Measurements from ENCODE around the gene EML1.
"Not testable (repeated sequence)": the region's sequence is repeated elsewhere in the genome, so short reads cannot be mapped to it uniquely, and the experiment has no call there.

Gene EML1

GRCh38 chr14:99938376-99938775 is 145.2 kb downstream of the EML1 start:
- DNase-seq (ENCODE audit: low spot score) = no peak

DNA sequence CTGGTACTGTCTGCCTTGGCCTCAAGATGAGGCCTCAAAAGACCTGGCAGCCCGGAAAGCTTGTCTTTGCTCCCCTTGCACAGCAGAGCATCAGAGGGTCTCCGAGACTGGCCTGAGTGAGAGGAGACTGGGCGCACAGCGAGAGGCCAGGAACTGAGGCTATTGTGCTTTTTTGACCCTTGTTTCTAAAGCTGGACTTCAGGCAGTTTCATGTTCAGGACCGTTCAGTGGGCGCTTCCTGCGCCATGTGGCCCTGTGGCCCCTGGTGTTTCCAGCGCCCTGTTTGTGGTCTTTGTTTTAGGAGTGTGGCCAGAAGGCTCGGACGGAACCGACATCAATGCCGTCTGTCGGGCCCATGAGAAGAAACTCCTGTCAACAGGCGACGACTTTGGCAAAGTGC is 145.7 kb downstream of the EML1 start:
- no peak for DNase-seq (ENCODE audit: low spot score)

- no peak for DNase-seq (ENCODE audit: low spot score)
Measured at GRCh38 chr14:99939421-99939820, 146.2 kb downstream of the EML1 start.

DNA sequence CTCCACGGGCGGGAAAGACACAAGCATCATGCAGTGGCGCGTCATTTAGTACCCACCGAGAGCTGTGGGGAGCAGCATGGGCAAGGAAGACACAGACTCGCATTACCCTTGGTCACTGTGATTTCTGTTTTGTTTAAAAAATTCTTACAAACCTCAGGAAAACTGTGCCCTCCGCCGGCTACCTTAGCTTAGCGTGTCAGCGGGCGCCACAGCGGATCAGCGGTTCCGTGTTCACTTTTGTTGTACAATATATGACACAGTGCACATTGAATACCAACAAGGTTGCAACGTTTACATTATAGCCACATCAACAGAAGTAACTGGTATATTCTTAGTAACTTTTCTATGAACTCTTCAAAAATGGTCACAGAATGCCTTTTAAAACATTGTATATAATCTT is 146.9 kb downstream of the EML1 start:
- no peak for DNase-seq (ENCODE audit: low spot score)

DNA sequence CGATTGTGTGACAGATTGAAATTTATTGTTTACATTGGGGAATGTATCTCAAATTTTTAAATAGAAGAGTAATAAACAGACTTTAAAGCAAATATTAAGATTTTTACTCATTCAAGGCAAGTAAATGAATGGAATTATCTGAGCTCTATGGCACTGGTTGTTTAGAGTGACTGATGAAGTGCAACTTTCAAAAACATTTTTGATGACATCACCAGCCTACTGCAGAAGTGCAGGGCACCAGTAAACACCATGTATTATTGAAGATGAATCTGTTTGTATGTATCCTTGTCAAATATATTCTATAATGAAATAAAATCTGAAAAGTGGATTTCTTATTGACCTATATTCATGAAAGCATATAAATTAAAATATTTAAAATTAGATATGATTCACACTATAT is 148.0 kb downstream of the EML1 start:
- no peak for DNase-seq (ENCODE audit: low spot score)

DNA sequence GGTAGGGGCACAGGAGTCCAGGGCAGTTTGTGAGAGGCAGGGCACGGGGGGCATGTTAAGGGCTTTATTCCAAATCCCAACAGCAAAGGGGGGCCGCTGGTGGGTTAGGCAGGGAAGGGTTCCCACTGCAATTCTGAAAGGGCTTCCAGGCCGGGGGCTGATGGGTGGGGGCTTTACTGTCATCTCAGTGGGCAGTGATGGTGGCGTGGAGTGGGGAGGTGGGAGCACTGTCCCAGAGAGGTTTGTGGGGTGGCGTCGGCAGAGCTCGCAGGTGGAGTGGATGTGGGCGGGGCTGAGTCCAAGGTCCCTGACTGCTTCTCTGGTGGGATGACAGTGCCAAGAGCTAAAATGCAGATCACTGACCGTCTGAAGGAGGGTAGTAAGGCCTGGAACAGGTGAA is 150.4 kb downstream of the EML1 start:
- no peak for DNase-seq (ENCODE audit: low spot score)

- no peak for DNase-seq (ENCODE audit: low spot score)
Measured at GRCh38 chr14:99944241-99944651, 151.0 kb downstream of the EML1 start.

GRCh38 chr14:99945732-99946651 is 152.8 kb downstream of the EML1 start:
- no peak for DNase-seq (ENCODE audit: low spot score)

GRCh38 chr14:99946652-99947489 is 153.7 kb downstream of the EML1 start:
- DNase-seq (ENCODE audit: low spot score) = peak; percentile 69

- no peak for DNase-seq (ENCODE audit: low spot score)
Measured at GRCh38 chr14:99947695-99948094, 154.5 kb downstream of the EML1 start.

- not testable (repeated sequence) for DNase-seq (ENCODE audit: low spot score)
Measured at GRCh38 chr14:99949011-99949732, 156.0 kb downstream of the EML1 start.

GRCh38 chr14:99950181-99950580 is 157.0 kb downstream of the EML1 start:
- DNase-seq (ENCODE audit: low spot score) = peak; percentile 42

DNA sequence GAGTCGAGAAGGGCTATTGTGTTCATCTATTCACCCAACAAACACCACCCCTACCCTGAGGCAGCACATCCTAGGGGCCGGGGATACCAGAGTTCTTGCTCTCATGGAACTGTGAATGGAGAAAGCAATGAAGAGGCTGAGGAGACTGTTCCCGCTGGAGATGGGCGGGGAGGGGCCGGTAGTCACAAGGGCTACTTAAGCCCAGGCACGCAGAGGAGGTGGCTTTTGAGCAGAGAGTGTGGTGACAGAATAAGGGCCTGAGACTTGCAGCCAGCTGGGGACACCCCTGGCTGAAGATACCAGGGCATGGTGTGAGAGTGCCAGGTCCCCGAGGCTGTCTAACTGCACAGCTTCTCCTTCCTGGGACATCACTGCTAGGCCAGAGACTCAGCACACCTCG is 157.9 kb downstream of the EML1 start:
- no peak for DNase-seq (ENCODE audit: low spot score)

DNA sequence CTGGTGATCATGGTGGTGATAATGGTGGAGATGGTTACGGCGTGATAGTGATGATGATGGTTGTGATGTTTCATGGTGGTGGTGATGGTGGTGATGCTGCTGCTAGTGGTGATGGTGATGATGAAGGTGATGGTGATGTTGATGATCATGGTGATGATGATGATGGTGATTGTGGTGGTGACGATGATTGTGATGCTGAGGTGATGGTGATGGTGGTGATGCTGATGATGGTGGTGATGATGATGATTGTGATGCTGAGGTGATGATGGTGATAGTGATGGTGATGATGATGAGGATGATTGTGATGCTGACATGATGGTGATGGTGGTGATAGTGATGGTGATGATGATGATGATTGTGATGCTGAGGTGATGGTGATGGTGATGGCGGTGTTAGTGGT is 158.8 kb downstream of the EML1 start:
- DNase-seq (ENCODE audit: low spot score) = no peak

DNA sequence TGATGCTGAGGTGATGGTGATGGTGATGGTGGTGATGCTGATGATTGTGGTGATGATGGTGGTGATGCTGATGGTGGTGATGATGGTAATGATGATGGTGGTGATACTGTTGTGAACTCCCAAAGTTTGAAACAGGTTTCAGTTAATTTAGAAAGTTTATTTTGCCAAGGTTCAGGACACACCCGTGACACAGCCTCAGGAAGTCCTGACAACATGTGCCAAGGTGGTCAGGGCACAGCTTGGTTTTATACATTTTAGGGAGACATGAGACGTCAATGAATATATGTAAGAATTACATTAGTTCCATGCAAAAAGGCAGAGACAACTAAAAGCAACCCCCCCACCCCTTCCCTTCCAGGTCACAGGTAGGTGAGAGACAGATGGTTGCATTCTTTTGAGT is 159.2 kb downstream of the EML1 start:
- DNase-seq (ENCODE audit: low spot score) = no peak

DNA sequence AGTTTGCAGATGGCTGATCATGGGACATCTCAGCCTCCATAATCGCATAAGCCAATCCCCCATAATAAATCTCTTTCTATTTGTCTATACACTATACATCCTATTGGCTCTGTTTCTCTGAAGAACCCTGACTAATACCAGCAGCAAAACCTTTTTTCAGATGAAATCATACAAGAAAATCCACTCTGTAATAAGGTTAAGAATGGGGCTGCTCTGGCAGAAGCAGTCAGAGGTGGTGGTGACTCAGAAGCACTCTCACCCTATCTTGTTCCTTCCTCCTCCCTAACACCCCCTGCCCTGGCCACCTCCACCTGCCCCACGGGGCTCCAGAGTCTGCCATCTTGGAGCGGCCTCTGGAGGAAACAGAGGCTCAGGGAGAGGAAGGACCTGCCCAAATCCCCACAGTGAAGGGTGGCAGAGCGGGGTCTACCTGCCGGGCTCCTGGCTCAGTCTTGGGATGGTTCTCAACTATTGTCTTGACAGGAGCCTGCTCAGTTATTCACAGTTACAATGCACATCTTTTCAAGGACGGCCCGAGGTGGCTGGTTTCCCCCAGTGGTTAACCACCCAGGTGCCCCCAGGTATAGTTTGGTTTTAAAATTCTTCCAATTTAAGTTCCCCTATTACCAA is 162.7 kb downstream of the EML1 start:
- no peak for DNase-seq (ENCODE audit: low spot score)

DNA sequence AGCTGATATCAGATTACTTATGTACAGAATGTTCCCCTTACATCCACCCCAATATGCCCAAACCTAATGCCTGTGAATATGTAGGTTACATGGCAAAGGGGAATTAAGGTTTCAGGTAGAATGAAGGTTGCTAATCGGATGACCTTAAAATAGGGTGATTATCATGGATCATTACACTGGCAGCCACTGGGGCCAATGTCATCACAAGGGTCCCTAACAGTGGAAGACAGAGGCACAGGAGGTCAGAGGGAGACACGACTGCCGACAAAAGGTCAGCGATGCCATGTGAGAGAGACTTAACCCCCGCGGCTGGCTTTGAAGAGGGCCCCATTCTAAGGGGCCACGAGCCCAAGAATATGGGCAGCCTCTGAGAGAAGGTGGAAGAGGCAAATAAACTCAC is 165.2 kb downstream of the EML1 start:
- no peak for DNase-seq (ENCODE audit: low spot score)

GRCh38 chr14:99961826-99962518 is 168.8 kb downstream of the EML1 start:
- no peak for DNase-seq (ENCODE audit: low spot score)

DNA sequence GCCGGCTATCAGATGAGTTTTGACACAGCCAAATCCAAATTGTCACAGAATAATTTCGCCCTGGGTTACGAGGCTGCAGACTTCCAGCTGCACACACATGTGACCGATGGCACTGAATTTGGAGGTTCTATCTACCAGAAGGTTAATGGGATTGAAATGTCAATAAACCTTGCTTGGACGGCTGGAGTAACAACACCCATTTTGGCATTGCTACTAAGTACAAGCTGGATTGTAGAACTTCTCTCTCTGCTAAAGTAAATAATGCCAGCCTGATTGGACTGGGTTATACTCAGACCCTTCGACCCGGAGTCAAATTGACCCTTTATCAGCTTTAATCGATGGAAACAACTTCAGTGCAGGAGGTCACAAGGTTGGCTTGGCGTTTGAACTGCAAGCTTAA is 171.8 kb downstream of the EML1 start:
- DNase-seq (ENCODE audit: low spot score) = no peak

DNA sequence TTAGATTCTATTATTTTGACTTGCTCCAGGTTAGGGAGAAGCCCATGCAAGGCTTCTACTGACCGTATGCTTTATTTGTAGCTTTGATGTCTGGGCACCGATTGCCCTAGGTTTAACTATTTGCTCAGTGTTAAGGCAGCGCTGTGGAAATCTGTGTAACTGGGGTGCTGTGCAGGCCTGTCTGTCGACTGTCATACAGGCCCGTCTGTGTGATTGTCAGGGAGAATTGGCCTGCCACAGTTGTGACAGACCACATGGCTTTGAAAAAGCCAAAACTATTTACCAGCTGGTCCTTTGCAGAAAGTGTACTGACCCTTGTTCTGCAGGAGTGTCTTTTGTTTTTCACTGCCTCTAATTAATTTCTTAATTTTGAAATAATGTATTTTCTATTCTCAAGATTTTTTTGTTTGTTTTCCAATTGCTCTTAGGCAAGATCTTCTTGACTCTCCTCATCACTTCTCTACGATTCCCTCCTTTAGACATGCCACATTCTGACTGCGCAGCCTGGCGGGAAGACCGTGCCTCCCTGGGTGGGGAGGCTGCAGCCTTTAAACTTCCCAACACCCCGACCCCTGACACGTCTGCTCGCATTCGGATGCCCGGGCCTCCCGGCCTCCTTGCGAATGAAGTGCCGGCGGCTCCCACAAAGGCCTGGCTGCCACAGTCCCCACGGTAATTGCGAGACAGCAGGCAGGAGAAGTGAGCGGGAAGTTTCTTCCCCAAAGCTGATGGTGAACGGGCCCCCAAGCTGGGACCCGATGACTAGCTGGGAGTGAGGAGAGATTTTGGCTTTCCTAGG is 173.0 kb downstream of the EML1 start:
- DNase-seq (ENCODE audit: low spot score) = no peak

GRCh38 chr14:99966912-99967311 is 173.7 kb downstream of the EML1 start:
- no peak for DNase-seq (ENCODE audit: low spot score)
